C4-2B (cell line): ENCODE results near the gene POLD1.

ENCODE experiments used
- ZFX ChIP-seq: fragments of 450-650 bp; IDR thresholded peaks from 2 replicates; pipeline ENCODE4 v1.6.1; 2017
- TF ChIP-seq, protein P1 (sequence below): fragments of 450-650 bp; conservative IDR thresholded peaks from 2 replicates; pipeline ENCODE4 v1.5.1; 2017; ENCODE audit warnings: mild to moderate bottlenecking

GRCh38 chr19:50380751-50381151 is 3.4 kb upstream of the POLD1 start:
- TF ChIP-seq, protein P1, sequence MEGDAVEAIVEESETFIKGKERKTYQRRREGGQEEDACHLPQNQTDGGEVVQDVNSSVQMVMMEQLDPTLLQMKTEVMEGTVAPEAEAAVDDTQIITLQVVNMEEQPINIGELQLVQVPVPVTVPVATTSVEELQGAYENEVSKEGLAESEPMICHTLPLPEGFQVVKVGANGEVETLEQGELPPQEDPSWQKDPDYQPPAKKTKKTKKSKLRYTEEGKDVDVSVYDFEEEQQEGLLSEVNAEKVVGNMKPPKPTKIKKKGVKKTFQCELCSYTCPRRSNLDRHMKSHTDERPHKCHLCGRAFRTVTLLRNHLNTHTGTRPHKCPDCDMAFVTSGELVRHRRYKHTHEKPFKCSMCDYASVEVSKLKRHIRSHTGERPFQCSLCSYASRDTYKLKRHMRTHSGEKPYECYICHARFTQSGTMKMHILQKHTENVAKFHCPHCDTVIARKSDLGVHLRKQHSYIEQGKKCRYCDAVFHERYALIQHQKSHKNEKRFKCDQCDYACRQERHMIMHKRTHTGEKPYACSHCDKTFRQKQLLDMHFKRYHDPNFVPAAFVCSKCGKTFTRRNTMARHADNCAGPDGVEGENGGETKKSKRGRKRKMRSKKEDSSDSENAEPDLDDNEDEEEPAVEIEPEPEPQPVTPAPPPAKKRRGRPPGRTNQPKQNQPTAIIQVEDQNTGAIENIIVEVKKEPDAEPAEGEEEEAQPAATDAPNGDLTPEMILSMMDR: no peak
- no peak for TF ChIP-seq ZFX
